H9 (cell line): ENCODE results near the gene PEAK3. TPM values are rescaled to one million over a fixed set of nuclear protein-coding genes. Genes with fewer than 3 reads are reported as not detected.

Experiments
- DNase-seq: peaks from one replicate; pipeline ENCODE4 v3.0.0-alpha.2; 2017
- H2AFZ ChIP-seq: one replicate; pipeline ENCODE4 v1.6.1; 2013; ENCODE audit warnings: mild to moderate bottlenecking, low read length, control low read depth, moderate library complexity
- H2AK5ac ChIP-seq: 2 replicates; pipeline ENCODE4 v1.6.1; 2013; ENCODE audit warnings: low read length, control low read depth, mixed read lengths; ENCODE audit not compliant: insufficient read length
- H2BK120ac ChIP-seq: one replicate; pipeline ENCODE4 v1.6.1; 2013; ENCODE audit warnings: low read depth, mild to moderate bottlenecking, low read length, control low read depth, inconsistent platforms; ENCODE audit not compliant: poor library complexity, severe bottlenecking
- H2BK12ac ChIP-seq: 2 replicates; pipeline ENCODE4 v1.6.1; 2013; ENCODE audit warnings: low read length, control low read depth, mixed read lengths, low read depth; ENCODE audit not compliant: insufficient read length
- H2BK15ac ChIP-seq: 2 replicates; pipeline ENCODE4 v1.6.1; 2013; ENCODE audit warnings: low read depth, low read length, control low read depth
- H2BK20ac ChIP-seq: one replicate; pipeline ENCODE4 v1.6.1; 2013; ENCODE audit warnings: low read depth, mild to moderate bottlenecking, low read length, control low read depth, inconsistent platforms; ENCODE audit not compliant: poor library complexity, severe bottlenecking
- H2BK5ac ChIP-seq: 2 replicates; pipeline ENCODE4 v1.6.1; 2013; ENCODE audit warnings: low read length, control low read depth, mixed read lengths; ENCODE audit not compliant: insufficient read length
- H3K14ac ChIP-seq: 2 replicates; pipeline ENCODE4 v1.6.1; 2013; ENCODE audit warnings: low read length, control low read depth; ENCODE audit not compliant: insufficient read depth
- H3K18ac ChIP-seq: 2 replicates; pipeline ENCODE4 v1.6.1; 2013; ENCODE audit warnings: low read depth, mild to moderate bottlenecking, mixed read lengths, low read length, control low read depth; ENCODE audit not compliant: insufficient read length
- H3K23ac ChIP-seq: 2 replicates; pipeline ENCODE4 v1.6.1; 2013; ENCODE audit warnings: low read length, control low read depth, mixed read lengths, low read depth; ENCODE audit not compliant: insufficient read length
- H3K23me2 ChIP-seq: 2 replicates; pipeline ENCODE4 v1.6.1; 2013; ENCODE audit warnings: low read depth, mild to moderate bottlenecking, mixed read lengths, low read length, control low read depth; ENCODE audit not compliant: insufficient read length, poor library complexity, severe bottlenecking
- H3K27ac ChIP-seq: 2 replicates; pipeline ENCODE4 v1.5.1; 2013; ENCODE audit warnings: low read length, control low read depth, mixed read lengths, low read depth; ENCODE audit not compliant: insufficient read length
- H3K27me3 ChIP-seq: 2 replicates; pipeline ENCODE4 v1.6.1; 2013; ENCODE audit warnings: low read length, control low read depth, inconsistent platforms; ENCODE audit not compliant: insufficient read depth
- H3K4ac ChIP-seq: 2 replicates; pipeline ENCODE4 v1.6.1; 2013; ENCODE audit warnings: low read depth, mild to moderate bottlenecking, control low read depth, inconsistent platforms, low read length, moderate library complexity
- H3K4me1 ChIP-seq: 2 replicates; pipeline ENCODE4 v1.6.1; 2013; ENCODE audit warnings: low read length, control low read depth, inconsistent platforms; ENCODE audit not compliant: insufficient read depth
- H3K4me2 ChIP-seq: 2 replicates; pipeline ENCODE4 v1.6.1; 2013; ENCODE audit warnings: low read length, control low read depth, mixed read lengths; ENCODE audit not compliant: insufficient read length, insufficient read depth
- H3K56ac ChIP-seq: 2 replicates; pipeline ENCODE4 v1.6.1; 2013; ENCODE audit warnings: low read depth, mild to moderate bottlenecking, mixed read lengths, low read length, control low read depth; ENCODE audit not compliant: insufficient read length
- H3K79me1 ChIP-seq: 2 replicates; pipeline ENCODE4 v1.6.1; 2013; ENCODE audit warnings: low read depth, mild to moderate bottlenecking, moderate library complexity, low read length, control low read depth, inconsistent platforms; ENCODE audit not compliant: insufficient read depth, poor library complexity, severe bottlenecking
- H3K79me2 ChIP-seq: 2 replicates; pipeline ENCODE4 v1.6.1; 2013; ENCODE audit warnings: low read length, control low read depth, inconsistent platforms; ENCODE audit not compliant: insufficient read depth
- H3K9ac ChIP-seq: 2 replicates; pipeline ENCODE4 v1.6.1; 2013; ENCODE audit warnings: low read length, control low read depth, mixed read lengths; ENCODE audit not compliant: insufficient read length; ENCODE audit errors: extremely low read depth
- H3K9me3 ChIP-seq: one replicate; pipeline ENCODE4 v1.6.1; 2013; ENCODE audit warnings: low read depth, low read length, inconsistent platforms; ENCODE audit not compliant: control insufficient read depth
- H3T11ph ChIP-seq: one replicate; pipeline ENCODE4 v1.6.1; 2013; ENCODE audit warnings: mild to moderate bottlenecking, low read length, control low read depth, inconsistent platforms
- H4K20me1 ChIP-seq: one replicate; pipeline ENCODE4 v1.6.1; 2013; ENCODE audit not compliant: control insufficient read depth, insufficient read length, insufficient read depth
- H4K5ac ChIP-seq: 2 replicates; pipeline ENCODE4 v1.6.1; 2013; ENCODE audit warnings: low read depth, mild to moderate bottlenecking, mixed read lengths, low read length, control low read depth; ENCODE audit not compliant: insufficient read length
- H4K8ac ChIP-seq: replicated peaks from 2 replicates; pipeline ENCODE4 v1.6.1; 2013; ENCODE audit warnings: low read length, control low read depth, mixed read lengths, low read depth; ENCODE audit not compliant: insufficient read length
- H4K91ac ChIP-seq: 2 replicates; pipeline ENCODE4 v1.6.1; 2013; ENCODE audit warnings: low read depth, mild to moderate bottlenecking, moderate library complexity, mixed read lengths, low read length, control low read depth; ENCODE audit not compliant: insufficient read length
- H3K27ac Mint-ChIP-seq, 3 experiments: 2 replicates in 2 of 3; 3 replicates in 1 of 3; pipeline ENCODE4 v1.8.0; 2020 to 2021; ENCODE audit warnings: mixed read lengths in 3 of 3, mild to moderate bottlenecking in 1 of 3, moderate library complexity in 1 of 3
- H3K27me3 Mint-ChIP-seq: 2 replicates; pipeline ENCODE4 v1.8.0; 2021; ENCODE audit warnings: low read depth, mild to moderate bottlenecking, moderate library complexity, mixed read lengths
- H3K36me3 Mint-ChIP-seq, 3 experiments: 2 replicates in 2 of 3; 3 replicates in 1 of 3; pipeline ENCODE4 v1.8.0; 2020 to 2021; ENCODE audit warnings: low read depth in 3 of 3, mixed read lengths in 3 of 3; ENCODE audit not compliant: insufficient read depth in 1 of 3
- H3K4me1 Mint-ChIP-seq, 2 experiments: 2 replicates each; pipeline ENCODE4 v1.8.0; 2020; ENCODE audit warnings: mixed read lengths in 2 of 2
- H3K4me3 Mint-ChIP-seq, 2 experiments: 2 replicates in 1 of 2; 3 replicates in 1 of 2; pipeline ENCODE4 v1.8.0; 2020 to 2021; ENCODE audit warnings: mild to moderate bottlenecking in 2 of 2, mixed read lengths in 2 of 2, moderate library complexity in 1 of 2
- H3K9me3 Mint-ChIP-seq, 2 experiments: 2 replicates in 1 of 2; 3 replicates in 1 of 2; pipeline ENCODE4 v1.8.0; 2020; ENCODE audit warnings: mild to moderate bottlenecking in 2 of 2, mixed read lengths in 2 of 2, moderate library complexity in 1 of 2
- CTCF ChIP-seq: fragments of 200-600 bp; sonication (generic); conservative IDR thresholded peaks from 3 replicates; pipeline ENCODE4 v1.8.0; 2021; ENCODE audit warnings: antibody characterized with exemption, mild to moderate bottlenecking
- WGBS: extraction: QIAGEN DNeasy Blood & Tissue Kit; methylation state at CpG from one replicate; pipeline ENCODE4 v1.1.7; 2013; ENCODE audit warnings: missing lambda C conversion rate, low lambda C conversion rate, mixed read lengths; ENCODE audit not compliant: insufficient read length; ENCODE audit errors: extremely low coverage; 5-methylcytosine and 5-hydroxymethylcytosine counted together
- total RNA-seq: library from RNA; stranded (reverse); gene quantifications from 2 replicates; pipeline ENCODE4 v1.2.1, GENCODE V29; 2021

Gene PEAK3
- total RNA-seq, 1 experiment from 2014 or later = not detected

GRCh38 chr19:2260341-2260805 lies 21.6 kb downstream of the PEAK3 start:
- DNase-seq = no peak
- Histone ChIP-seq H3K23ac (no peak overlapping the region), H3K23me2 (no peaks in the 10 kb centered on the region), H3K79me2 (no peaks in the 10 kb centered on the region), H2BK12ac (no peak overlapping the region), H3K56ac (no peak overlapping the region), H4K20me1 (no peaks in the 10 kb centered on the region), H4K91ac (no peak overlapping the region), H2BK20ac (no peak overlapping the region), H3K79me1 (no peaks in the 10 kb centered on the region), H3K18ac (no peak overlapping the region), H3K4ac (no peak overlapping the region), H2AK5ac (no peak overlapping the region), H3K27ac (no peak overlapping the region), H3K4me1 (no peaks in the 10 kb centered on the region), H3K27me3 (no peaks in the 10 kb centered on the region), H3K14ac (no peak overlapping the region), H4K8ac (no peak overlapping the region), H2AFZ (no peak overlapping the region), H3K4me2 (no peak overlapping the region), H2BK120ac (no peak overlapping the region), H3T11ph (no peak overlapping the region), H2BK5ac (no peak overlapping the region), H3K9ac (no peak overlapping the region), H3K9me3 (no peaks in the 10 kb centered on the region), H4K5ac (no peak overlapping the region), H2BK15ac (no peak overlapping the region)
- Mint-ChIP-seq H3K27me3 (peaks cover 17% of the 10 kb centered on the region), H3K4me3 (peak overlapping the region in 1 of 2 experiments; percentile 18; a peak in 1 of 5 replicates), H3K27ac (no peak overlapping the region), H3K4me1 (no peaks in the 10 kb centered on the region), H3K9me3 (no peaks in the 10 kb centered on the region), H3K36me3 (no peaks in the 10 kb centered on the region)
- no CpG with 5 or more reads among the region's 11 CpGs for WGBS
- TF ChIP-seq CTCF = no peak
